ENCODE data around the gene C6.

DNA sequence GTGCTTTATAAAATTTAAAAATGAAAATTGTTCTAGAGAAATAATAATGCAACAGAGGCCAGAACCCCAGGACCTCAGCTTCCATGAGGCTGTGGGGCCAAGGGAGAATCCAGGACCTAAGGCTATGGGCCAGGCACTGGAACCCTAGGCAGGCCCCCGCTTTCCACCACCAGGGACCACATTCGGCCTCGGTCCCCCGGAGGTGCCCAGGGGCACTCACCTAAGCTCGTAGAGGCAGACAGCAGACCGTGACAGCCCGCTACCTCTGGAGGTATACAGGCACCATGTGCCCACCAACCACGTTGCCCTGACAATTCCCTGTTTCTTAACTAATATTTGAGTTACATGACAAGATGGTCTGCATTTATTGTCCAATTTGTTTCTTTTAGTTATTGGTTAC is 92.7 kb downstream of the C6 start:
- TF ChIP-seq ARNTL (CRISPR knock-in tag; IDR thresholded peaks at IDR 0.05; ENCODE audit: borderline replicate concordance, low read depth) (no peak), BACH2 (CRISPR knock-in tag; IDR thresholded peaks at IDR 0.05; ENCODE audit: borderline replicate concordance) (no peak), OSR1 (CRISPR knock-in tag; IDR thresholded peaks at IDR 0.05) (no peak), RARB (CRISPR knock-in tag; IDR thresholded peaks at IDR 0.05) (no peak), ZNF565 (CRISPR knock-in tag; conservative IDR thresholded peaks at IDR 0.05; ENCODE audit: low read depth) (no peak), ISL1 (CRISPR knock-in tag; IDR thresholded peaks at IDR 0.05) (no peak), GLIS3 (CRISPR knock-in tag; IDR thresholded peaks at IDR 0.05) (no peak)
- TF ChIP-seq, protein P1, sequence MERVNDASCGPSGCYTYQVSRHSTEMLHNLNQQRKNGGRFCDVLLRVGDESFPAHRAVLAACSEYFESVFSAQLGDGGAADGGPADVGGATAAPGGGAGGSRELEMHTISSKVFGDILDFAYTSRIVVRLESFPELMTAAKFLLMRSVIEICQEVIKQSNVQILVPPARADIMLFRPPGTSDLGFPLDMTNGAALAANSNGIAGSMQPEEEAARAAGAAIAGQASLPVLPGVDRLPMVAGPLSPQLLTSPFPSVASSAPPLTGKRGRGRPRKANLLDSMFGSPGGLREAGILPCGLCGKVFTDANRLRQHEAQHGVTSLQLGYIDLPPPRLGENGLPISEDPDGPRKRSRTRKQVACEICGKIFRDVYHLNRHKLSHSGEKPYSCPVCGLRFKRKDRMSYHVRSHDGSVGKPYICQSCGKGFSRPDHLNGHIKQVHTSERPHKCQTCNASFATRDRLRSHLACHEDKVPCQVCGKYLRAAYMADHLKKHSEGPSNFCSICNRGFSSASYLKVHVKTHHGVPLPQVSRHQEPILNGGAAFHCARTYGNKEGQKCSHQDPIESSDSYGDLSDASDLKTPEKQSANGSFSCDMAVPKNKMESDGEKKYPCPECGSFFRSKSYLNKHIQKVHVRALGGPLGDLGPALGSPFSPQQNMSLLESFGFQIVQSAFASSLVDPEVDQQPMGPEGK (CRISPR knock-in tag; IDR thresholded peaks at IDR 0.05; ENCODE audit: borderline replicate concordance) = no peak
- TF ChIP-seq, protein P2, sequence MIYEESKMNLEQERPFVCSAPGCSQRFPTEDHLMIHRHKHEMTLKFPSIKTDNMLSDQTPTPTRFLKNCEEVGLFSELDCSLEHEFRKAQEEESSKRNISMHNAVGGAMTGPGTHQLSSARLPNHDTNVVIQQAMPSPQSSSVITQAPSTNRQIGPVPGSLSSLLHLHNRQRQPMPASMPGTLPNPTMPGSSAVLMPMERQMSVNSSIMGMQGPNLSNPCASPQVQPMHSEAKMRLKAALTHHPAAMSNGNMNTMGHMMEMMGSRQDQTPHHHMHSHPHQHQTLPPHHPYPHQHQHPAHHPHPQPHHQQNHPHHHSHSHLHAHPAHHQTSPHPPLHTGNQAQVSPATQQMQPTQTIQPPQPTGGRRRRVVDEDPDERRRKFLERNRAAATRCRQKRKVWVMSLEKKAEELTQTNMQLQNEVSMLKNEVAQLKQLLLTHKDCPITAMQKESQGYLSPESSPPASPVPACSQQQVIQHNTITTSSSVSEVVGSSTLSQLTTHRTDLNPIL (CRISPR knock-in tag; IDR thresholded peaks at IDR 0.05; ENCODE audit: low read depth) = no peak
- TF ChIP-seq, protein P3, sequence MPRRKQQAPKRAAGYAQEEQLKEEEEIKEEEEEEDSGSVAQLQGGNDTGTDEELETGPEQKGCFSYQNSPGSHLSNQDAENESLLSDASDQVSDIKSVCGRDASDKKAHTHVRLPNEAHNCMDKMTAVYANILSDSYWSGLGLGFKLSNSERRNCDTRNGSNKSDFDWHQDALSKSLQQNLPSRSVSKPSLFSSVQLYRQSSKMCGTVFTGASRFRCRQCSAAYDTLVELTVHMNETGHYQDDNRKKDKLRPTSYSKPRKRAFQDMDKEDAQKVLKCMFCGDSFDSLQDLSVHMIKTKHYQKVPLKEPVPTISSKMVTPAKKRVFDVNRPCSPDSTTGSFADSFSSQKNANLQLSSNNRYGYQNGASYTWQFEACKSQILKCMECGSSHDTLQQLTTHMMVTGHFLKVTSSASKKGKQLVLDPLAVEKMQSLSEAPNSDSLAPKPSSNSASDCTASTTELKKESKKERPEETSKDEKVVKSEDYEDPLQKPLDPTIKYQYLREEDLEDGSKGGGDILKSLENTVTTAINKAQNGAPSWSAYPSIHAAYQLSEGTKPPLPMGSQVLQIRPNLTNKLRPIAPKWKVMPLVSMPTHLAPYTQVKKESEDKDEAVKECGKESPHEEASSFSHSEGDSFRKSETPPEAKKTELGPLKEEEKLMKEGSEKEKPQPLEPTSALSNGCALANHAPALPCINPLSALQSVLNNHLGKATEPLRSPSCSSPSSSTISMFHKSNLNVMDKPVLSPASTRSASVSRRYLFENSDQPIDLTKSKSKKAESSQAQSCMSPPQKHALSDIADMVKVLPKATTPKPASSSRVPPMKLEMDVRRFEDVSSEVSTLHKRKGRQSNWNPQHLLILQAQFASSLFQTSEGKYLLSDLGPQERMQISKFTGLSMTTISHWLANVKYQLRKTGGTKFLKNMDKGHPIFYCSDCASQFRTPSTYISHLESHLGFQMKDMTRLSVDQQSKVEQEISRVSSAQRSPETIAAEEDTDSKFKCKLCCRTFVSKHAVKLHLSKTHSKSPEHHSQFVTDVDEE (CRISPR knock-in tag; IDR thresholded peaks at IDR 0.05) = no peak
